Vagina (tissue), 2 donors: ENCODE data around the gene MICAL3. TPM values are rescaled to one million over a fixed set of nuclear protein-coding genes. Genes with fewer than 3 reads are reported as not detected.

ENCODE experiments used
- DNase-seq, 2 donors: peaks; one replicate each; pipeline ENCODE4 v3.0.0-alpha.2; 2017; ENCODE audit errors: extremely low spot score in 2 of 2
- H3K27ac ChIP-seq: fragments of 200-600 bp; sonication (generic); one replicate; pipeline ENCODE4 v1.5.1; 2019
- H3K27me3 ChIP-seq: fragments of 200-600 bp; sonication (generic); one replicate; pipeline ENCODE4 v1.5.1; 2019
- H3K36me3 ChIP-seq, 2 donors: fragments of 200-600 bp; sonication (generic); one replicate each; pipeline ENCODE4 v1.5.1; 2017 to 2019
- H3K4me1 ChIP-seq: fragments of 200-600 bp; sonication (generic); one replicate; pipeline ENCODE4 v1.5.1; 2019
- H3K4me3 ChIP-seq, 2 donors: fragments of 200-600 bp; sonication (generic); 1 replicate in 1 of 2; 2 replicates in 1 of 2; pipeline ENCODE4 v1.5.1; 2016 to 2019
- H3K9me3 ChIP-seq: fragments of 200-600 bp; sonication (generic); one replicate; pipeline ENCODE4 v1.5.1; 2019
- POLR2A ChIP-seq, 2 donors: fragments of 450-650 bp; IDR thresholded peaks; one replicate each; pipeline ENCODE4 v1.6.1; 2017; ENCODE audit warnings: antibody characterized with exemption in 2 of 2, mild to moderate bottlenecking in 2 of 2, moderate library complexity in 2 of 2
- POLR2AphosphoS5 ChIP-seq, 2 donors: sonication (generic); formaldehyde crosslinking; IDR thresholded peaks; one replicate each; pipeline ENCODE4 v1.9.0; 2017; ENCODE audit warnings: antibody characterized with exemption in 2 of 2, mild to moderate bottlenecking in 2 of 2, low read depth in 1 of 2; ENCODE audit not compliant: insufficient read depth in 1 of 2
- intact Hi-C: fragments of 100-400 bp; cut with DNase I; formaldehyde crosslinking; loops from one replicate; pipeline ENCODE4 v1.15.1; 2023
- total RNA-seq: library from RNA; depleted of rRNA; stranded (reverse); fragments of >200 nt; gene quantifications from one replicate; pipeline ENCODE4 v1.2.3, GENCODE V29; 2016
- TF ChIP-seq, protein P1 (sequence below), 3 experiments: fragments of 450-650 bp in 2 of 3; fragments of 200-600 bp in 1 of 3; sonication (generic) in 1 of 3; IDR thresholded peaks; one replicate each; pipeline ENCODE4 v1.5.1; 2017 to 2019; ENCODE audit warnings: antibody characterized with exemption in 3 of 3, mild to moderate bottlenecking in 2 of 3, moderate library complexity in 2 of 3

MICAL3 gene
- total RNA-seq, 1 donor from 2014 or later, result 35.1 TPM

DNA sequence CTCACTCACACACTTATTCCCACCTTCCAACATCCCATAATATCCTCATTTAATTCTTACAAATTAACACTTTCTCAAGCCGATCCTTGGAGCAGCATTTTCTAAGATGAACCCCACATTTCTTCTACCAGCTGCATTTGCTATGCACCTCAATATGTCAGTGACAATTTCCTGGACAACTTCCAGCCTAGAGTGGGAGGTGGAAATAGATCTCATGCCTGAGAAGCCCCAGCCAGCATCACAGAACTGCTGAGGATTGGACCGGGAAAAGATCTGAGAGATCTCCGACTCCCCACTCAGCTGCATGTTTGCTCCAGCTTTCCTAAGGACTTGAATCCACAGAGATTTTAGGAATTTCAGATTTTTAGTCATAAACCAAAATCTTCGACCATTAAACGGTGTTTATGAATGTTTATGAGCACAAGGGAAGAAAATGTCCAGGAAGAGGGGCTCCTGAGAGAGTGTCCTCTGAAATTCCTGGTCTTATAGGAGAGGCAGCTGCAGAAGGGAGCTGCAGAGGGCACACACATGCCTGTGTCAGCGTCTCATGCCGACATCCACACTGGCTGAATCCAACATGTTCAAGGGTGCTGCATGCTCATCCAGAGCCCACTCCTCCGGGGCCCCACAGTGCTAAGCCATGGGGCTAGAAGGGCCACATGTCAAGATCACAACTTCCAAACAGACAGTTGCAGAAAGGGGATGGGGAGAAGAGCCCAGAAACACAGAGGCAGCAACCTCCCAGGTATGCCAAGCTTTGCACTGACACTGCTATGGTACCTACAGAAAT, 68.6 kb downstream of the MICAL3 start:
- H3K9me3 ChIP-seq, result no peaks in the 10 kb centered on the region
- intact Hi-C loops, result no loop called here
- no peak overlapping the region for H3K4me3 ChIP-seq
- no peaks in the 10 kb centered on the region for H3K36me3 ChIP-seq
- DNase-seq, result no peak
- no peaks in the 10 kb centered on the region for H3K27me3 ChIP-seq
- TF ChIP-seq, protein P1, sequence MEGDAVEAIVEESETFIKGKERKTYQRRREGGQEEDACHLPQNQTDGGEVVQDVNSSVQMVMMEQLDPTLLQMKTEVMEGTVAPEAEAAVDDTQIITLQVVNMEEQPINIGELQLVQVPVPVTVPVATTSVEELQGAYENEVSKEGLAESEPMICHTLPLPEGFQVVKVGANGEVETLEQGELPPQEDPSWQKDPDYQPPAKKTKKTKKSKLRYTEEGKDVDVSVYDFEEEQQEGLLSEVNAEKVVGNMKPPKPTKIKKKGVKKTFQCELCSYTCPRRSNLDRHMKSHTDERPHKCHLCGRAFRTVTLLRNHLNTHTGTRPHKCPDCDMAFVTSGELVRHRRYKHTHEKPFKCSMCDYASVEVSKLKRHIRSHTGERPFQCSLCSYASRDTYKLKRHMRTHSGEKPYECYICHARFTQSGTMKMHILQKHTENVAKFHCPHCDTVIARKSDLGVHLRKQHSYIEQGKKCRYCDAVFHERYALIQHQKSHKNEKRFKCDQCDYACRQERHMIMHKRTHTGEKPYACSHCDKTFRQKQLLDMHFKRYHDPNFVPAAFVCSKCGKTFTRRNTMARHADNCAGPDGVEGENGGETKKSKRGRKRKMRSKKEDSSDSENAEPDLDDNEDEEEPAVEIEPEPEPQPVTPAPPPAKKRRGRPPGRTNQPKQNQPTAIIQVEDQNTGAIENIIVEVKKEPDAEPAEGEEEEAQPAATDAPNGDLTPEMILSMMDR (IDR thresholded peaks at IDR 0.05), result no peak
- no peak for TF ChIP-seq POLR2AphosphoS5 (IDR thresholded peaks at IDR 0.05; ENCODE audit: insufficient read depth in 1 of 2, low read depth in 1 of 2)
- no peak for TF ChIP-seq POLR2A (IDR thresholded peaks at IDR 0.05)
- H3K4me1 ChIP-seq, result peaks cover 24% of the 10 kb centered on the region
- H3K27ac ChIP-seq, result no peak overlapping the region

DNA sequence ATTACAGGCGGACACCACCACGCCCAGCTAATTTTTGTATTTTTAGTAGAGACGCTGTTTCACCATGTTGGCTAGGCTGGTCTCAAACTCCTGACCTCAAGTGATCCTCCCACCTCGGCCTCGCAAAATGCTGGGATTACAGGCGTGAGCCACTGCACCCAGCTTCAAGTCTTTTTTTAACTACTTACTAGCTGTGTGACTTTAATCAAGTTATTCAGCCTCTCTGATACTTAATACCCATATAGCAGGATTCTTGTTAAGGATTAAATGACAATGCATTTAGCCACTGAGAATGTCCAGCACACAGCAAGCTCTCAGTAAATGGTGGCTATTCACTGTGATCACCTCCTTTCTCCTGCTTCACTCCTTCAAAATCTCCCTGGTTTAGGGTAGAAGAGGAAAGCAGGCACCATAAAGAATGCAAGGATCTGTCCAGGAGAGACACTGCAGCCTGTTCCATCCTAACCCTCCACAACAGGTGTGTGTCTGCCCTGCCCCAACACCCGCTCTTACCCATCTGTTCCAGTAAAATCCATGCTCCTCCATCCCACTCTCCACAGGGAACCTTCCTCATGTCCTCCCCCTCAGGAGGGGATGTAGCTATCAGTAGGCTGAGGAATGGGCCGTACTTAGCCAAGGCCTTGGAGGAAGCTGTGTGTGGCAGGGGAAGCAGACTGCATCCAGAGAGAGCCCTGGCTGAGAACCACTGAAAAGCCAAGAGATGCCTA, 69.3 kb downstream of the MICAL3 start:
- DNase-seq, result no peak
- no peak overlapping the region for H3K4me3 ChIP-seq
- H3K27me3 ChIP-seq, result no peaks in the 10 kb centered on the region
- no peaks in the 10 kb centered on the region for H3K36me3 ChIP-seq
- intact Hi-C loops, result no loop called here
- H3K4me1 ChIP-seq, result peaks cover 30% of the 10 kb centered on the region
- no peak overlapping the region for H3K27ac ChIP-seq
- no peak for TF ChIP-seq POLR2AphosphoS5 (IDR thresholded peaks at IDR 0.05; ENCODE audit: insufficient read depth in 1 of 2, low read depth in 1 of 2)
- no peak for TF ChIP-seq POLR2A (IDR thresholded peaks at IDR 0.05)
- TF ChIP-seq, protein P1 (IDR thresholded peaks at IDR 0.05), result no peak
- H3K9me3 ChIP-seq, result no peaks in the 10 kb centered on the region

DNA sequence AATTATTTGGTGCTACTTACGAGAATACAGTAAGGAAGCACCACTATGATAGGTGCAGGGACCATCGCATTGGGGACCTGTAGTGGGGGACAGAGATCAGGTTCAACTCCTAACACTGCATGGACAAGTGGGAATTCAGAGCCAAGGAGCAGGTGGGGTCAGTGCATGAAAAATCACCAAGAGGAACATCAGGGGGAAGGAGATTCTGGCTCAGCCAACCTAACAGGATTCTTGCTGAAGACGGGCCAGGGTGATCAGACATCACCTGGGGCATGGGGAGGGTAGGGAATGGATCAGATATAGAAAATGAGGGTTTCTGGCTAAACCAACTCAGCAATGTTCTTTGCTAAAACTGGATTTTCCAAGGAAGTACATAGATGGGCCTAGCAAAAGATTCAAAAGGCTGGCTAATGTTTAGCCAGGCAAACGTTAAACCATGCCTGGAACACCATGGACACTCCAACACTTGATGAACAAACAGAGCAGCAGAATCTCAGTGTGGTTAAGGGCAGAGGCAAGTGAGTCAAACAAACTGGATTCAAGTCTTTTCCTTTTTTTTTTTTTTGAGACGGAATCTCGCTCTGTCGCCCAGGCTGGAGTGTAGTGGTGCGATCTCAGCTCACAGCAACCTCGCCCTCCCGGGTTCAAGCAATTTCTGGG, 70.0 kb downstream of the MICAL3 start:
- TF ChIP-seq, protein P1 (IDR thresholded peaks at IDR 0.05), result no peak
- TF ChIP-seq POLR2A (IDR thresholded peaks at IDR 0.05) (no peak), POLR2AphosphoS5 (IDR thresholded peaks at IDR 0.05; ENCODE audit: insufficient read depth in 1 of 2, low read depth in 1 of 2) (no peak)
- no peaks in the 10 kb centered on the region for H3K27me3 ChIP-seq
- DNase-seq, result no peak
- H3K4me1 ChIP-seq, result peaks cover 30% of the 10 kb centered on the region
- no peaks in the 10 kb centered on the region for H3K36me3 ChIP-seq
- intact Hi-C loops, result no loop called here
- H3K27ac ChIP-seq, result no peak overlapping the region
- H3K9me3 ChIP-seq, result no peaks in the 10 kb centered on the region
- H3K4me3 ChIP-seq, result no peak overlapping the region

DNA sequence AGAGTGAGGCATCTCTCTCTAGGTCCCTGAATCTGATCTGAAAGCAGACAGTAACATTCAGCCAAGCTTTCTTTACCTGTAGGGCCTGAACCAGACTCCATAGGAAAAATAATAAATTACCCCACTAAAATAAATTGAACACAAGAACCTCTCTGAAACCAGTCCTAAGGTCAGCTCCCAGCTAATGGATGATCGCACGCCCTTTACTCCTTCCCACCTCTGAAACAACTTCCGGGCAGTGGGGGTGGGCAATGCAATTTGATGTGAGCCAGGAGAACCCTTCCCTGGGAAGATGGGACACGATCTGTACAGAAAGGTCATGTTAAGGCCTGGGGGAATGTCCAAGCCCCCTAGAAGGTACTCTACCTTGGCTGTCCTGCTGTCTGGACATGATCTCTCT, 71.2 kb downstream of the MICAL3 start:
- Histone ChIP-seq H3K27me3 (no peaks in the 10 kb centered on the region), H3K27ac (no peak overlapping the region), H3K4me3 (no peak overlapping the region), H3K4me1 (peaks cover 30% of the 10 kb centered on the region), H3K9me3 (no peaks in the 10 kb centered on the region), H3K36me3 (no peaks in the 10 kb centered on the region)
- intact Hi-C loops, result no loop called here
- no peak for DNase-seq
- no peak for TF ChIP-seq POLR2AphosphoS5 (IDR thresholded peaks at IDR 0.05; ENCODE audit: insufficient read depth in 1 of 2, low read depth in 1 of 2)
- no peak for TF ChIP-seq POLR2A (IDR thresholded peaks at IDR 0.05)
- TF ChIP-seq, protein P1 (IDR thresholded peaks at IDR 0.05), result no peak
